Osteocyte (in vitro differentiated cells): ENCODE measurements around the gene TIAM2. TPM values are rescaled to one million over a fixed set of nuclear protein-coding genes. Genes with fewer than 3 reads are reported as not detected.
A peak's percentile ranks its signal among the peaks of the same experiment; 100 is the strongest.

Source experiments
- DNase-seq: peaks from one replicate; pipeline ENCODE4 v3.0.0; 2021; ENCODE audit warnings: mixed read lengths; ENCODE audit not compliant: unreplicated experiment; ENCODE audit errors: extremely low spot score
- H3K27ac Mint-ChIP-seq: one replicate; pipeline ENCODE4 v1.8.0; 2021; ENCODE audit warnings: mild to moderate bottlenecking, mixed read lengths; ENCODE audit not compliant: unreplicated experiment
- H3K27me3 Mint-ChIP-seq: one replicate; pipeline ENCODE4 v1.8.0; 2021; ENCODE audit warnings: mixed read lengths; ENCODE audit not compliant: unreplicated experiment
- H3K36me3 Mint-ChIP-seq: one replicate; pipeline ENCODE4 v1.8.0; 2021; ENCODE audit warnings: mixed read lengths; ENCODE audit not compliant: unreplicated experiment
- H3K4me1 Mint-ChIP-seq: one replicate; pipeline ENCODE4 v1.8.0; 2021; ENCODE audit warnings: mixed read lengths; ENCODE audit not compliant: unreplicated experiment
- H3K4me3 Mint-ChIP-seq: one replicate; pipeline ENCODE4 v1.8.0; 2021; ENCODE audit warnings: mild to moderate bottlenecking, moderate library complexity, mixed read lengths; ENCODE audit not compliant: unreplicated experiment
- H3K9me3 Mint-ChIP-seq: one replicate; pipeline ENCODE4 v1.8.0; 2021; ENCODE audit warnings: mixed read lengths; ENCODE audit not compliant: unreplicated experiment
- total RNA-seq: library from RNA; stranded (reverse); gene quantifications from 2 replicates; pipeline ENCODE4 v1.2.1, GENCODE V29; 2021
- TF ChIP-seq, protein P1 (sequence below): fragments of 200-600 bp; sonication (generic); IDR thresholded peaks from 2 replicates; pipeline ENCODE4 v1.5.0; 2021; ENCODE audit warnings: antibody characterized with exemption, mild to moderate bottlenecking, moderate library complexity

Gene TIAM2
- total RNA-seq, 1 donor from 2014 or later, result 11.2 TPM

DNA sequence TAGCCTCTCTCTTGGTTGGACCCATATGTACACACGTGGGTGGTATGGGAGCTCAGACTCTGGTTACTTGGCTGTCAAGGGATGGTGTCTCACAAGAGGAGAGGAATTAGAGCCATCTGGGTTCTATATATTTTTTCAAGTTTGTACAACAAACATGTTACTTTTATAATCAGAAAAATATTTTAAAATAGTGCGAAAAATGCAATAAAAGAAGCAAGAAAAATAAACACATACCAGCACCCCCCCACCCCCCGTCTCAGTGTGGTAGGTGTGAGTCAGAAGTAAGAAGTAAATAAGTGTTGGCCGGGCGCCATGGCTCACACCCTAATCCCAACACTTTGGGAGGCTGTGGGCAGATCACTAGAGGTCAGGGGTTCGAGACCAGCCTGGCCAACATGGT is 2.1 kb upstream of the TIAM2 start:
- Mint-ChIP-seq H3K36me3 (no peaks in the 10 kb centered on the region), H3K9me3 (no peaks in the 10 kb centered on the region), H3K4me1 (peaks cover 15% of the 10 kb centered on the region), H3K4me3 (no peak overlapping the region), H3K27me3 (no peaks in the 10 kb centered on the region), H3K27ac (no peak overlapping the region)
- DNase-seq, result no peak
- TF ChIP-seq, protein P1, sequence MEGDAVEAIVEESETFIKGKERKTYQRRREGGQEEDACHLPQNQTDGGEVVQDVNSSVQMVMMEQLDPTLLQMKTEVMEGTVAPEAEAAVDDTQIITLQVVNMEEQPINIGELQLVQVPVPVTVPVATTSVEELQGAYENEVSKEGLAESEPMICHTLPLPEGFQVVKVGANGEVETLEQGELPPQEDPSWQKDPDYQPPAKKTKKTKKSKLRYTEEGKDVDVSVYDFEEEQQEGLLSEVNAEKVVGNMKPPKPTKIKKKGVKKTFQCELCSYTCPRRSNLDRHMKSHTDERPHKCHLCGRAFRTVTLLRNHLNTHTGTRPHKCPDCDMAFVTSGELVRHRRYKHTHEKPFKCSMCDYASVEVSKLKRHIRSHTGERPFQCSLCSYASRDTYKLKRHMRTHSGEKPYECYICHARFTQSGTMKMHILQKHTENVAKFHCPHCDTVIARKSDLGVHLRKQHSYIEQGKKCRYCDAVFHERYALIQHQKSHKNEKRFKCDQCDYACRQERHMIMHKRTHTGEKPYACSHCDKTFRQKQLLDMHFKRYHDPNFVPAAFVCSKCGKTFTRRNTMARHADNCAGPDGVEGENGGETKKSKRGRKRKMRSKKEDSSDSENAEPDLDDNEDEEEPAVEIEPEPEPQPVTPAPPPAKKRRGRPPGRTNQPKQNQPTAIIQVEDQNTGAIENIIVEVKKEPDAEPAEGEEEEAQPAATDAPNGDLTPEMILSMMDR, result no peak

DNA sequence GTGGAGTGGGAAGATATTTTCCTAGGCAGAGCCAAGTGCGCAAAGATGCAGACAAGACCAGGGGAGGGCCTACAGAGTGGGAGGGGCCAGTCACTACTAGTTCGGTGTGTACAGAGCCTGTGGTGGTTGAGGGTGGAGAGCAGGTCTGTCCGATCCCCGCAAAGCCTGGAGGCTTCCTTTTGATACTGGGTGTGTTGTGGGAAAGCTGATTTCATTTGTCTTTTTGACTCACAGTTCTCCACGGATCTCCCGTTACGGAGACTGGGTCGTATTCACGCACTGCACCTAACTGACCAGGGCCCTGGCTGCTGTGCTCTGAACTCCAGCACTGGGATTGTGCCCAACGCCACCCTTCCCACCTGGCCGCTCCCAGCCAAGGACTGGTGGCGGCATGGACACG is 1.4 kb upstream of the TIAM2 start:
- TF ChIP-seq, protein P1, result no peak
- Mint-ChIP-seq H3K4me3 (no peak overlapping the region), H3K27me3 (no peaks in the 10 kb centered on the region)

GRCh38 chr6:154994836-154995253 is 270 bp upstream of the TIAM2 start:
- peaks cover 15% of the 10 kb centered on the region for H3K4me1 Mint-ChIP-seq
- no peak for DNase-seq
- no peak overlapping the region for H3K27ac Mint-ChIP-seq
- H3K9me3 Mint-ChIP-seq, result no peaks in the 10 kb centered on the region
- peak overlapping the region; percentile 76 for H3K4me3 Mint-ChIP-seq
- H3K27me3 Mint-ChIP-seq, result no peaks in the 10 kb centered on the region
- TF ChIP-seq, protein P1, result no peak
- H3K36me3 Mint-ChIP-seq, result no peaks in the 10 kb centered on the region

More for the DNA sequence above, 1.4 kb upstream of the TIAM2 start:
- no peak overlapping the region for H3K27ac Mint-ChIP-seq
- H3K9me3 Mint-ChIP-seq, result no peaks in the 10 kb centered on the region
- no peaks in the 10 kb centered on the region for H3K36me3 Mint-ChIP-seq
- peaks cover 15% of the 10 kb centered on the region for H3K4me1 Mint-ChIP-seq
- DNase-seq, result no peak

- Mint-ChIP-seq H3K36me3 (no peaks in the 10 kb centered on the region), H3K27ac (no peak overlapping the region), H3K27me3 (no peaks in the 10 kb centered on the region), H3K4me3 (peak overlapping the region; percentile 66), H3K9me3 (no peaks in the 10 kb centered on the region), H3K4me1 (peaks cover 18% of the 10 kb centered on the region)
- TF ChIP-seq, protein P1, result no peak
- no peak for DNase-seq
These were observed 988 bp downstream of the TIAM2 start for GRCh38 chr6:154996016-154996590.

GRCh38 chr6:154996841-154997311 is 1.8 kb downstream of the TIAM2 start:
- Mint-ChIP-seq H3K27me3 (no peaks in the 10 kb centered on the region), H3K27ac (no peak overlapping the region), H3K4me3 (peak overlapping the region; percentile 18), H3K36me3 (no peaks in the 10 kb centered on the region), H3K9me3 (no peaks in the 10 kb centered on the region), H3K4me1 (peaks cover 25% of the 10 kb centered on the region)
- TF ChIP-seq, protein P1, result no peak
- no peak for DNase-seq
